ENCODE data around the gene OPCML.

Gene OPCML

GRCh38 chr11:132824642-132825041 lies 707.7 kb downstream of the OPCML start:
- no peak for DNase-seq (ENCODE audit: low spot score)
- POLR2A ChIA-PET (ENCODE audit: low non-redundant PET): no interaction called here
- CTCF ChIA-PET: no interaction called here
- TF ChIP-seq CTCF (conservative IDR thresholded peaks at IDR 0.05; ENCODE audit: low read depth): no peak
- no peak overlapping the region for H3K27ac ChIP-seq

DNA sequence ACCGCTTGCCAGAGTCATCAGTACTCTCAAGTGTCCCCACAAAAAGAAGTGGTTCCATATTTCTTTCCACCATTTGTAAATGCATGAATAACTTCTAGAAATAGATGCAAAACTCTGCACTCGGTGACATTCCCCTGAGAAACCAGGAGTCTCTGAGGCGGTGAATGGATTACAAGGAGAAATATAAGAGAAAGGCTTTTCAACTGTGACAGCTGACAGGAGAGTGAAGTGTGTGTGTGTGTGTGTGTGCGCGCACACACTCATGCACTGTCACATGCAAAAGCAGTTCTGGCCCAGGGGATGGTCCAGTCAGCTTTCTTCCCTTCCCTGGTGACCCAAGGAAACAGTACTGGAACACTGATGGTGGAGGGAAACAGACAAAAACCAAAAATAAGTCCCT lies 710.0 kb downstream of the OPCML start:
- H3K27ac ChIP-seq: no peak overlapping the region
- ChIA-PET POLR2A (ENCODE audit: low non-redundant PET) (no interaction called here), CTCF (no interaction called here)
- DNase-seq (ENCODE audit: low spot score): no peak
- TF ChIP-seq CTCF (conservative IDR thresholded peaks at IDR 0.05; ENCODE audit: low read depth): no peak

- ChIA-PET POLR2A (ENCODE audit: low non-redundant PET) (no interaction called here), CTCF (interaction anchor here (0.9 kb wide), 1 partner anchor 120 kb away, joined by 3 read pairs; no protein-coding TSS in a partner anchor)
- TF ChIP-seq CTCF (conservative IDR thresholded peaks at IDR 0.05; ENCODE audit: low read depth): no peak
- no peak for DNase-seq (ENCODE audit: low spot score)
- no peak overlapping the region for H3K27ac ChIP-seq
Observed at GRCh38 chr11:132821499-132821898, 710.8 kb downstream of the OPCML start.

GRCh38 chr11:132821014-132821413 lies 711.3 kb downstream of the OPCML start:
- H3K27ac ChIP-seq: no peak overlapping the region
- no peak for TF ChIP-seq CTCF (conservative IDR thresholded peaks at IDR 0.05; ENCODE audit: low read depth)
- ChIA-PET POLR2A (ENCODE audit: low non-redundant PET) (no interaction called here), CTCF (interaction anchor here (0.8 to 0.9 kb wide), 2 partner anchors 26 to 120 kb away, joined by 3 read pairs; no protein-coding TSS in a partner anchor)
- no peak for DNase-seq (ENCODE audit: low spot score)

GRCh38 chr11:132818951-132819350 lies 713.4 kb downstream of the OPCML start:
- POLR2A ChIA-PET (ENCODE audit: low non-redundant PET): no interaction called here

GRCh38 chr11:132817387-132817786 lies 714.9 kb downstream of the OPCML start:
- no peak for DNase-seq (ENCODE audit: low spot score)
- ChIA-PET CTCF (no interaction called here), POLR2A (ENCODE audit: low non-redundant PET) (interaction anchor here (0.6 kb wide), 1 partner anchor 9 kb away, joined by 3 read pairs; no protein-coding TSS in a partner anchor)
- no peak for TF ChIP-seq CTCF (conservative IDR thresholded peaks at IDR 0.05; ENCODE audit: low read depth)
- no peak overlapping the region for H3K27ac ChIP-seq

More at GRCh38 chr11:132818951-132819350, 713.4 kb downstream of the OPCML start:
- TF ChIP-seq CTCF (conservative IDR thresholded peaks at IDR 0.05; ENCODE audit: low read depth): no peak
- H3K27ac ChIP-seq: no peak overlapping the region
- CTCF ChIA-PET: no interaction called here
- DNase-seq (ENCODE audit: low spot score): no peak

DNA sequence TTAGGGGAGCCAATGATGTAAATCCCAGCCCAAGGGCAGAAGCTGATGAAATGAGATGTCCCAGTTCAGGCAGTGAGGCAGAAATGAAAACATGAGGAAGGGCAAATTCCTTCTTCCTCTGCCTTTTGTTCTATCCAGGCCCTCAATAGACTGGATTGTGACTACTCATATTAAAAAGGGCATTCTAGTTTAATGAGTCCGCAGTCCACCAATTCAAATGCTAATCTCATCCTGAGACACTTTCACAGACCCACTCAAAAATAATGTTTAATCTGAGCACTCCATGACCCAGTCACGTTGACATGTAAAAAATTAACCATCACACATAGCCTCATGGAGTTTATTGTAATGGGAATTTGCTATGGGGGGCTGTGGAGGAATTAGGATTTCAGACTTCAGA lies 717.9 kb downstream of the OPCML start:
- DNase-seq (ENCODE audit: low spot score): no peak
- TF ChIP-seq CTCF (conservative IDR thresholded peaks at IDR 0.05; ENCODE audit: low read depth): no peak
- H3K27ac ChIP-seq: no peak overlapping the region
- CTCF ChIA-PET: no interaction called here
- POLR2A ChIA-PET (ENCODE audit: low non-redundant PET): no interaction called here
